IMR-90 (cell line): ENCODE measurements around the gene CFAP69. TPM values are rescaled to one million over a fixed set of nuclear protein-coding genes. Genes with fewer than 3 reads are reported as not detected.

ENCODE experiments used
- ATAC-seq: fragments of 200-7000 bp; cut with Tn5 transposase; 2 replicates; pipeline ENCODE4 v1.9.1; 2020; ENCODE audit warnings: low read depth, mild to moderate bottlenecking, moderate library complexity
- BruUV-seq: library from RNA; stranded (reverse); fragments of 400-500 nt; replicated peaks from 2 replicates; lab custom pipeline; 2021; lab: Mats Ljungman, UMichigan
- CTCF ChIA-PET: fragments of 300-600 bp; formaldehyde crosslinking; extraction: SDS; loops from one replicate; lab custom pipeline; 2021; ENCODE audit warnings: antibody characterized with exemption; lab: Yijun Ruan, JAX
- POLR2A ChIA-PET: fragments of 300-600 bp; sonication (Branson Sonifier 250); formaldehyde crosslinking; loops from one replicate; lab custom pipeline; 2022; ENCODE audit warnings: antibody characterized with exemption; ENCODE audit not compliant: unreplicated experiment; lab: Charles Lee
- DNase-seq: peaks from one replicate; pipeline ENCODE4 v3.0.0; 2013
- H2AFZ ChIP-seq: replicated peaks from 2 replicates; pipeline ENCODE3; 2013; ENCODE audit warnings: low read length, mild to moderate bottlenecking; ENCODE audit not compliant: poor library complexity
- H2AK5ac ChIP-seq: 2 replicates; pipeline ENCODE4 v1.6.1; 2013; ENCODE audit warnings: low read depth, low read length, inconsistent platforms
- H2AK9ac ChIP-seq: replicated peaks from 2 replicates; pipeline ENCODE3; 2013; ENCODE audit warnings: mild to moderate bottlenecking, low read depth, low read length, moderate library complexity; ENCODE audit not compliant: poor library complexity
- H2BK120ac ChIP-seq: 2 replicates; pipeline ENCODE4 v1.6.1; 2013; ENCODE audit warnings: low read depth, low read length, inconsistent platforms
- H2BK15ac ChIP-seq: 3 replicates; pipeline ENCODE4 v1.6.1; 2013; ENCODE audit warnings: low read depth, low read length, inconsistent platforms
- H2BK20ac ChIP-seq: 2 replicates; pipeline ENCODE4 v1.6.1; 2013; ENCODE audit warnings: low read depth, mild to moderate bottlenecking, inconsistent platforms, low read length, moderate library complexity
- H2BK5ac ChIP-seq: 2 replicates; pipeline ENCODE4 v1.6.1; 2013; ENCODE audit warnings: mild to moderate bottlenecking, low read depth, low read length, inconsistent platforms; ENCODE audit not compliant: poor library complexity, severe bottlenecking
- H3K14ac ChIP-seq: replicated peaks from 2 replicates; pipeline ENCODE4 v1.6.1; 2013; ENCODE audit warnings: low read depth, low read length, inconsistent platforms
- H3K18ac ChIP-seq: 2 replicates; pipeline ENCODE4 v1.6.1; 2013; ENCODE audit warnings: low read depth, low read length, control low read depth
- H3K23ac ChIP-seq: 2 replicates; pipeline ENCODE4 v1.6.1; 2013; ENCODE audit warnings: low read depth, low read length, inconsistent platforms
- H3K27ac ChIP-seq: 2 replicates; pipeline ENCODE4 v1.5.1; 2013; ENCODE audit warnings: mild to moderate bottlenecking, control low read depth, low read length; ENCODE audit not compliant: insufficient read depth
- H3K27me3 ChIP-seq: 2 replicates; pipeline ENCODE4 v1.6.1; 2013; ENCODE audit warnings: low read length; ENCODE audit not compliant: control insufficient read depth, insufficient read depth
- H3K36me3 ChIP-seq: 2 replicates; pipeline ENCODE4 v1.6.1; 2013; ENCODE audit warnings: low read length, mixed read lengths; ENCODE audit not compliant: control insufficient read depth, insufficient read depth
- H3K4ac ChIP-seq: 2 replicates; pipeline ENCODE4 v1.6.1; 2013; ENCODE audit warnings: low read depth, low read length, inconsistent platforms
- H3K4me1 ChIP-seq: 2 replicates; pipeline ENCODE4 v1.6.1; 2013; ENCODE audit warnings: low read length, mixed read lengths; ENCODE audit not compliant: control insufficient read depth, insufficient read depth
- H3K4me2 ChIP-seq: 2 replicates; pipeline ENCODE4 v1.6.1; 2013; ENCODE audit warnings: low read depth, mild to moderate bottlenecking, control low read depth, low read length, moderate library complexity
- H3K4me3 ChIP-seq: 2 replicates; pipeline ENCODE4 v1.5.1; 2013; ENCODE audit warnings: low read depth, mild to moderate bottlenecking, control low read depth, low read length, moderate library complexity; ENCODE audit not compliant: insufficient read depth
- H3K56ac ChIP-seq: 2 replicates; pipeline ENCODE4 v1.6.1; 2013; ENCODE audit warnings: low read length, inconsistent platforms; ENCODE audit not compliant: insufficient read depth; ENCODE audit errors: extremely low read depth
- H3K79me1 ChIP-seq, 2 experiments: 2 replicates each; pipeline ENCODE4 v1.6.1; 2013; ENCODE audit warnings: low read length in 2 of 2, inconsistent platforms in 1 of 2, low read depth in 1 of 2
- H3K9ac ChIP-seq: 2 replicates; pipeline ENCODE4 v1.6.1; 2013; ENCODE audit warnings: low read depth, low read length, control low read depth
- H3K9me1 ChIP-seq: 2 replicates; pipeline ENCODE4 v1.6.1; 2013; ENCODE audit warnings: low read length, inconsistent platforms; ENCODE audit not compliant: insufficient read depth
- H3K9me3 ChIP-seq: 2 replicates; pipeline ENCODE4 v1.6.1; 2013; ENCODE audit warnings: low read length; ENCODE audit not compliant: control insufficient read depth, insufficient read depth
- H4K20me1 ChIP-seq: 2 replicates; pipeline ENCODE4 v1.6.1; 2013; ENCODE audit warnings: low read length, inconsistent platforms; ENCODE audit not compliant: insufficient read depth
- H4K5ac ChIP-seq: 2 replicates; pipeline ENCODE4 v1.6.1; 2013; ENCODE audit warnings: mild to moderate bottlenecking, low read depth, low read length, control low read depth
- H4K8ac ChIP-seq, 2 experiments: 2 replicates each; pipeline ENCODE4 v1.6.1; 2013; ENCODE audit warnings: low read depth in 2 of 2, low read length in 2 of 2, control low read depth in 1 of 2, inconsistent platforms in 1 of 2
- H4K91ac ChIP-seq: 2 replicates; pipeline ENCODE4 v1.6.1; 2013; ENCODE audit warnings: low read depth, low read length, inconsistent platforms; ENCODE audit not compliant: insufficient read depth
- BHLHE40 ChIP-seq: fragments of 150-350 bp; IDR thresholded peaks from 2 replicates; pipeline ENCODE4 v1.6.1; 2016; ENCODE audit warnings: mild to moderate bottlenecking, low read depth, low read length
- CEBPB ChIP-seq: IDR thresholded peaks from 2 replicates; pipeline ENCODE4 v1.6.1; 2012; ENCODE audit warnings: low read depth, low read length, improper control_type of control experiment
- CHD1 ChIP-seq: IDR thresholded peaks from 2 replicates; pipeline ENCODE4 v1.6.1; 2012; ENCODE audit warnings: low read depth, low read length, improper control_type of control experiment
- CTCF ChIP-seq: conservative IDR thresholded peaks from 2 replicates; pipeline ENCODE4 v1.5.1; 2012; ENCODE audit warnings: mild to moderate bottlenecking, low read depth, low read length, improper control_type of control experiment
- ELK1 ChIP-seq: fragments of 150-350 bp; IDR thresholded peaks from 2 replicates; pipeline ENCODE4 v1.6.1; 2016; ENCODE audit warnings: low read depth, mild to moderate bottlenecking, low read length, moderate library complexity, borderline replicate concordance
- FOS ChIP-seq: fragments of 150-350 bp; IDR thresholded peaks from 2 replicates; pipeline ENCODE4 v1.6.1; 2016; ENCODE audit warnings: low read depth, low read length
- MAFK ChIP-seq: IDR thresholded peaks from 2 replicates; pipeline ENCODE4 v1.6.1; 2012; ENCODE audit warnings: low read depth, low read length, improper control_type of control experiment
- MAZ ChIP-seq: IDR thresholded peaks from 2 replicates; pipeline ENCODE4 v1.6.1; 2012; ENCODE audit warnings: low read depth, mild to moderate bottlenecking, low read length, improper control_type of control experiment, moderate library complexity, borderline replicate concordance
- MXI1 ChIP-seq: IDR thresholded peaks from 2 replicates; pipeline ENCODE4 v1.6.1; 2012; ENCODE audit warnings: low read depth, mild to moderate bottlenecking, low read length, moderate library complexity, borderline replicate concordance
- NFE2L2 ChIP-seq: fragments of 150-350 bp; IDR thresholded peaks from 2 replicates; pipeline ENCODE4 v1.6.1; 2016; ENCODE audit warnings: low read depth, mild to moderate bottlenecking, low read length
- POLR2A ChIP-seq: IDR thresholded peaks from 2 replicates; pipeline ENCODE4 v1.6.1; 2012; ENCODE audit warnings: mild to moderate bottlenecking, low read depth, low read length
- RCOR1 ChIP-seq: IDR thresholded peaks from 2 replicates; pipeline ENCODE4 v1.6.1; 2012; ENCODE audit warnings: mild to moderate bottlenecking, low read length, improper control_type of control experiment; ENCODE audit not compliant: insufficient replicate concordance
- RFX5 ChIP-seq: IDR thresholded peaks from 2 replicates; pipeline ENCODE4 v1.8.0; 2012; ENCODE audit warnings: low read depth, mild to moderate bottlenecking, low read length, moderate library complexity
- SMC3 ChIP-seq: fragments of 150-350 bp; IDR thresholded peaks from 2 replicates; pipeline ENCODE4 v1.6.1; 2016; ENCODE audit warnings: low read depth, mild to moderate bottlenecking, antibody characterized with exemption, low read length, moderate library complexity
- WGBS, 2 experiments: methylation state at CpG; one replicate each; pipeline versions ENCODE4 v1.1.5 to v1.1.7; 2013; ENCODE audit warnings: missing lambda C conversion rate in 2 of 2; ENCODE audit not compliant: insufficient read length in 1 of 2; ENCODE audit errors: extremely low coverage in 2 of 2; 5-methylcytosine and 5-hydroxymethylcytosine counted together
- dilution Hi-C: fragments of 300-500 bp; cut with HindIII; formaldehyde crosslinking; loops from one replicate; pipeline ENCODE4 v1.14.3; 2018; ENCODE audit warnings: low sequenced_read_pairs; ENCODE audit not compliant: unreplicated experiment
- in situ Hi-C: fragments of 300-500 bp; cut with MboI; formaldehyde crosslinking; loops from 3 replicates; pipeline ENCODE4 v1.14.3; 2019; ENCODE audit warnings: low sequenced_read_pairs, inconsistent platforms, mixed read lengths
- intact Hi-C: fragments of 100-400 bp; cut with micrococcal nuclease; formaldehyde crosslinking; loops from 2 replicates; pipeline ENCODE4 v1.10.0; 2022
- polyA plus RNA-seq, 3 experiments: library from polyadenylated mRNA; depleted of rRNA; stranded (reverse); fragments of >200 nt; gene quantifications; 2 replicates each; pipeline ENCODE4 v1.2.3, GENCODE V29; 2012; ENCODE audit warnings: low replicate concordance in 1 of 3
- total RNA-seq: library from RNA; depleted of rRNA; stranded (reverse); fragments of >200 nt; gene quantifications from 2 replicates; pipeline ENCODE4 v1.2.3, GENCODE V29; 2012
- TF ChIP-seq, protein P1 (sequence below): fragments of 150-350 bp; IDR thresholded peaks from 2 replicates; pipeline ENCODE4 v1.6.1; 2017; ENCODE audit warnings: mild to moderate bottlenecking, antibody characterized with exemption, low read length, low read depth

Gene CFAP69
- total and polyA plus RNA-seq, 2 of the 4 experiments (the other 2 are of a cell fraction), result 0.72 to 0.86 TPM

GRCh38 chr7:90290244-90291113 lies 45.5 kb downstream of the CFAP69 start:
- H3K9me3 ChIP-seq, result no peaks in the 10 kb centered on the region
- H3K9ac ChIP-seq, result no peak overlapping the region
- no peak overlapping the region for H3K4me3 ChIP-seq
- intact Hi-C loops, result no loop called here
- H2BK15ac ChIP-seq, result no peak overlapping the region
- H4K5ac ChIP-seq, result no peak overlapping the region
- H3K9me1 ChIP-seq, result no peaks in the 10 kb centered on the region
- dilution Hi-C loops, result no loop called here
- no peak for DNase-seq
- H3K27me3 ChIP-seq, result no peaks in the 10 kb centered on the region
- in situ Hi-C loops, result no loop called here
- no peak overlapping the region for H3K4me2 ChIP-seq
- no peak for ATAC-seq
- H3K23ac ChIP-seq, result no peak overlapping the region
- H2BK120ac ChIP-seq, result no peak overlapping the region
- no peaks in the 10 kb centered on the region for H4K20me1 ChIP-seq
- no peak overlapping the region for H4K91ac ChIP-seq
- no peak overlapping the region for H2BK20ac ChIP-seq
- H3K79me1 ChIP-seq, result no peaks in the 10 kb centered on the region
- H3K4ac ChIP-seq, result no peak overlapping the region
- H3K36me3 ChIP-seq, result no peaks in the 10 kb centered on the region
- BruUV-seq, result no TSS peak
- no peak overlapping the region for H3K14ac ChIP-seq
- ChIA-PET POLR2A (no interaction called here), CTCF (interaction anchor here (1.1 kb wide), 1 partner anchor 8 kb away, joined by 3 read pairs; no protein-coding TSS in a partner anchor)
- H2AK5ac ChIP-seq, result no peak overlapping the region
- H2AK9ac ChIP-seq, result no peak overlapping the region
- H3K27ac ChIP-seq, result no peak overlapping the region
- no peak overlapping the region for H3K18ac ChIP-seq
- H2AFZ ChIP-seq, result no peak overlapping the region
- 90% methylated on average over 2 of the region's 3 CpGs; no CpG with 5 or more reads in 1 of the 2 experiments for WGBS, 2 experiments
- no peak overlapping the region for H4K8ac ChIP-seq
- H2BK5ac ChIP-seq, result no peak overlapping the region
- H3K4me1 ChIP-seq, result no peaks in the 10 kb centered on the region
- no peak overlapping the region for H3K56ac ChIP-seq
- TF ChIP-seq RCOR1 (no peak), MXI1 (no peak), CHD1 (no peak), ELK1 (no peak), SMC3 (no peak), FOS (no peak), CEBPB (no peak), MAZ (no peak), POLR2A (no peak), CTCF (no peak), NFE2L2 (no peak), RFX5 (no peak), BHLHE40 (no peak), MAFK (no peak)
- TF ChIP-seq, protein P1, sequence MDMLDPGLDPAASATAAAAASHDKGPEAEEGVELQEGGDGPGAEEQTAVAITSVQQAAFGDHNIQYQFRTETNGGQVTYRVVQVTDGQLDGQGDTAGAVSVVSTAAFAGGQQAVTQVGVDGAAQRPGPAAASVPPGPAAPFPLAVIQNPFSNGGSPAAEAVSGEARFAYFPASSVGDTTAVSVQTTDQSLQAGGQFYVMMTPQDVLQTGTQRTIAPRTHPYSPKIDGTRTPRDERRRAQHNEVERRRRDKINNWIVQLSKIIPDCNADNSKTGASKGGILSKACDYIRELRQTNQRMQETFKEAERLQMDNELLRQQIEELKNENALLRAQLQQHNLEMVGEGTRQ, result no peak
